ENCODE measurements around the gene AP1G2.

- no peak for TF ChIP-seq CTCF (IDR thresholded peaks at IDR 0.05; ENCODE audit: insufficient read depth, low read length)
- TF ChIP-seq SPI1 (IDR thresholded peaks at IDR 0.05; ENCODE audit: borderline replicate concordance, low read depth): no peak
Observed at GRCh38 chr14:23601845-23602180, 34.2 kb upstream of the AP1G2 start.
